ENCODE data around the gene COL4A2.

The COL4A2 gene

DNA sequence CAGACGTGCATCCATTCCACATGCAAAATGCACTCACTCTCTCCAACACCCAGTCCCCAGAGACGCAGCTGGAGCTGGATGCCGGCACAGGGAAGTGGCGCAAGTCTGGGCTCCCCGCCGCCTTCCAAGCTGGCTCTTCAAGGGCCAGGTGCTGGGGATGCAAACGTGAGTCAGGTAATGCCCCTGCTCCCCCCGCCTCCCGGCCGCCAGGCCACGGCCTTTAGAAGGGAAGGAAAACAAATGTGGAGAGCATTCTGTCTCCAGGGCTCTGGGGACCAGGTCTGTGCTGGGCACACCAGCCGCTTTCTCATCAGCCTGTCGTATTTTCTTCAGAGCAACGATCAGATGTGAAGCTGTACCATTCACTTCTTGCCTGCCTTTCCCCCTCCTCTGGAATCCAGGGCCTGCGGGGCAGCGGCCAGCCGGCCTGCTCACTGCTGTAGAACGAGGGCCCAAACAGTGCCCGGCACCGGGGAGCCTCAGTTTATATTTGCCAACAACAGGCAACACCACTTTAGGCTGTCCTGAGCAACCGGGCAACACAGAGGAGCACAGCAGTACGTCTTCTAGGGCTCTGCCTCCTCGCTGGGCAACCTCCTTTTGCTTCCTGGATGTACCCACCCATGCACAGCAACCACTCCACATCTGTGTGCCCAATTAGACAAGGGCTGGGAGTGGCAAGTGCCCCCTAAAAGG, 250.7 kb downstream of the COL4A2 start:
- no peak for DNase-seq (ENCODE audit: low spot score)

DNA sequence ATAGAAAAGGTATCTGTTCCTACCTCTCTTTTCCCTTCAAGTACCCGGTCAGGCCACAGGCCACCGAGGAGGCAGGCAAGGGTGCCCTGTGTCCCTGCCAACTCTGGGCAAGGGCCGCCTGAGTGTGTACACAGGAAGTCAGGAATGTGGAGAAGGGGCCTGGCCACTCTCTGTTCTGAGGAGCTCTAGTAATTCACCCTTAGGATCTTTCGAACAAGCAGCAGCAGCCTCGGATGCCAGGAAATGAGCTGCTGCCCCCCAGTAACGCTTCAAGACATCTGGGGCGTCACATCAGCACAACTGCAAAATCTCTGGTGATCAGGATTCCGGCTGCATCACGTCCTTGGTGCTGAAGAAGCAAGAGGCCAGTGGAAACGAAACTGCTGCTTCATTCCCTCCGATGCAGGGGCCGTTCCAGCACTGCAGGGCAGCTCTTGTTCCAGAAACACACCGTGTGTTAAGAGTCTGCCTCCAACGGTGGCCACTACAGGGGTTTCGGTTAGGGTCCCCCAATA, 252.4 kb downstream of the COL4A2 start:
- DNase-seq (ENCODE audit: low spot score), result no peak

DNA sequence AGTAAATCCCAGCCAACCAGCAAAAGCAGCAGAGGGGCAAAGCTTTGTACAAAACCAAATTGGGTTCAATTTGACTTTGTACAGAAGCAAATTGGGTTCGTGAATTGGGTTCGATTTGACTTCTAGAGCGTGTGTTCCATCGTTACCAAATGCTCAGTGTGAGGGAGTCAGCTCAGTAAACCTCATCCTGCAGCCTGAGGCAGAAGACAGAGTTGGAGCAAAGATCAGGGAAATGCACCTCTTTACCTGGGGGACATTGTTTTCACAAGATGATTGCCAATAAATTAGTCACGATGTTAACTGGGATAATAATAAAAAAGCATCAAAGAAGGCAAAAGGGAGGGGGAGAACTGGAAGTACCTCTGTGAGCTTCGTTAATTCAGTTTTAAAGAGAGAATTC, 252.9 kb downstream of the COL4A2 start:
- DNase-seq (ENCODE audit: low spot score), result no peak

DNA sequence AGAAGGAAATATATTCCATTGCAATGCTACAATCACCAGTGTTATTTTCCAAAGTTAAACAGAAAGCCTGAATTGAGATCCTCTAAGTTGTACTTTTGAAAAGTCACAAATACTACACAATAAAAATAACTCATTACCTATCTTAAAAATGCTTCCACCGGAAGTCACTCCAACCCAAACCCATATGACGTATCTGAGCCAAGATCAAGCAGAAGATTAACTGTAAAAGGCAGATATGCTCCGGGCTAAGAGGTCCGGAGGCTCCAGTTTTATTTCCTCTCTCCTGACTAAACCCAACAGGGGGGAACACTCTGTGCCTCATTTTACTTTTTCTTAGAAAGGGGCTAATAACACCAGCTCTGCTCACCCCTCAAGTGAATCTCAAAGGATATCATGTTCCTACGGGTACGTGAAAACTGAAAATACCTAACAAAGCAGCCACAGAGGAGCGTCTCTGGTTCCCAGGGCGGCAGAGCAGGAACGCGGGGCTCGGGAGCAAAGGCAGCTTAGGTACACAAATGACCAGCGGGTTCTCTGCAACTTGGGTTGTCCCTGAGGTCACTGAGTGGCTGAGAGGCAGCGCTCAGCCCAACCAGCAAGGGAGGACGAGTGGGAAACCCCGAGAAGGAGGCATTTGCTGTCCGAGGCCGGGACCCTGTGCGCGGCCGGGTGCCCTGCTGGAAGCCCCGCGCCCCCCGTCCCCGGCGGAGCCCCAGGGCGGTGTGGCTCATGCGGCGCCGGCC, 253.7 kb downstream of the COL4A2 start:
- DNase-seq (ENCODE audit: low spot score), result no peak

- DNase-seq (ENCODE audit: low spot score), result peak; percentile 11
Measured at GRCh38 chr13:110561344-110562035, 254.4 kb downstream of the COL4A2 start, which contains the start of gene RAB20. TSS of gene RAB20 (minus strand) at chr13:110561722. CDS start at chr13:110561519, 203 bp downstream.

DNA sequence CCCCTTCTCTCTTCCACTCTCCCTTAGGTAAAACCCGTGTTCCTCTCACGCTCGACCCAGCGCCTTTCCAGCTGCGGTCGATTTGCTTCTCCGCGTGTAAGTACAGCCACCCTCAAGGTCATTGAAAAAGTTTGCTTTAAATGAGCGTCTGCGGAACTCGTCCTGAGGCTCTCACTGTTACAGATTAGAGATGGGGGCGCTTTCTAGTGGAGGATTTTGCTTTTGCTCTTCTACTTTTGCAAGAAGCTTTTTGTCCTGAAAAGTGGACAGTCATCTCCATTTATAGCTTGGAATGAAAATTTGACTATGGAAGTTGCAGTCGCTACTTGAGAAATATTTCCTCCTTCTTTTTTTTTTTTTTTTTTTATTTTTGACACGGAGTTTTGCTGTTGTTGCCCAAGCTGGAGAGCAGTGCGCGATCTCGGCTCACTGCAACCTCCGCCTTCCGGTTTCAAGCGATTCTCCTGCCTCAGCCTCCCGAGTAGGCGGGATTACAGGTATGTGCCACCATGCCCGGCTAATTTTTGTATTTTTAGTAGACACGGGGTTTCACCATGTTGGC, 255.0 kb downstream of the COL4A2 start:
- DNase-seq (ENCODE audit: low spot score), result no peak

Measured in cerebellar cortex (tissue), 1 donor.